ENCODE measurements around the gene AOC2. TPM values are rescaled to one million over a fixed set of nuclear protein-coding genes. Genes with fewer than 3 reads are reported as not detected.

AOC2 gene
- polyA plus RNA-seq, 3 donors = 0.09 to 1.6 TPM; not detected in 1

DNA sequence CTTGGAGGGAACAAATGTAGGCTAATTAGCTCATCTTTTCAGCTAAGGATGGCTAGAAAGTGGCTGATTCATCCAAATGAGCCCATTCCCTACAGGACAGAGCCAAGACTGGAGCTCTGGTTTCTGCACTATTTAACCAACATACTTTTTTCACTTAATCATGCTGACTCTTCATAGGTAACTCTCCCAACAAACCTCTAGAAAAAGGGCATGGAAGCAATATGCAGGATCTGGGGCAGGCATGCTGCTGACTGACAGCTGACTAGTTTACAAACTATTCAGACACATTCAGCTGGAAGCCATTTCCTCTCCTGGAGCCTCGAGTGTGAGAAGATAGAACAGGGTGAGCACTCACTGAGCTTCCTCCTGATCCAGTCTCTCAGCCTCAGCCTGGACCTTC, 26.5 kb upstream of the AOC2 start:
- Mint-ChIP-seq H3K27me3 (ENCODE audit: low read depth in 3 of 3) (peaks cover 0 to 2% (median 0%) of the 10 kb centered on the region in 3 donors), H3K9me3 (no peaks in the 10 kb centered on the region), H3K4me1 (no peaks in the 10 kb centered on the region), H3K27ac (peak overlapping the region in 2 of 7 donors; percentile 40 to 54), H3K36me3 (peaks cover 76 to 98% of the 10 kb centered on the region in 2 donors), H3K4me3 (no peak overlapping the region)
- H3K4me1 ChIP-seq (ENCODE audit: control insufficient read depth in 1 of 2, insufficient read depth in 2 of 2, low read length in 2 of 2) = peaks cover 0 to 4% of the 10 kb centered on the region in 2 donors
- H3K27ac ChIP-seq (ENCODE audit: low read depth in 1 of 2, low read length in 2 of 2) = no peak overlapping the region
- H3K4me3 ChIP-seq (replicated peaks in 1 of 3; ENCODE audit: low read depth in 2 of 3, low read length in 3 of 3) = no peak overlapping the region
- no peaks in the 10 kb centered on the region for H3K9me3 ChIP-seq (replicated peaks in 1 of 2; ENCODE audit: control insufficient read depth in 1 of 2, insufficient read depth in 1 of 2, low read length in 2 of 2)
- TF ChIP-seq, protein P1, sequence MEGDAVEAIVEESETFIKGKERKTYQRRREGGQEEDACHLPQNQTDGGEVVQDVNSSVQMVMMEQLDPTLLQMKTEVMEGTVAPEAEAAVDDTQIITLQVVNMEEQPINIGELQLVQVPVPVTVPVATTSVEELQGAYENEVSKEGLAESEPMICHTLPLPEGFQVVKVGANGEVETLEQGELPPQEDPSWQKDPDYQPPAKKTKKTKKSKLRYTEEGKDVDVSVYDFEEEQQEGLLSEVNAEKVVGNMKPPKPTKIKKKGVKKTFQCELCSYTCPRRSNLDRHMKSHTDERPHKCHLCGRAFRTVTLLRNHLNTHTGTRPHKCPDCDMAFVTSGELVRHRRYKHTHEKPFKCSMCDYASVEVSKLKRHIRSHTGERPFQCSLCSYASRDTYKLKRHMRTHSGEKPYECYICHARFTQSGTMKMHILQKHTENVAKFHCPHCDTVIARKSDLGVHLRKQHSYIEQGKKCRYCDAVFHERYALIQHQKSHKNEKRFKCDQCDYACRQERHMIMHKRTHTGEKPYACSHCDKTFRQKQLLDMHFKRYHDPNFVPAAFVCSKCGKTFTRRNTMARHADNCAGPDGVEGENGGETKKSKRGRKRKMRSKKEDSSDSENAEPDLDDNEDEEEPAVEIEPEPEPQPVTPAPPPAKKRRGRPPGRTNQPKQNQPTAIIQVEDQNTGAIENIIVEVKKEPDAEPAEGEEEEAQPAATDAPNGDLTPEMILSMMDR (IDR thresholded peaks at IDR 0.05) = no peak
- H3K36me3 ChIP-seq (replicated peaks in 1 of 2; ENCODE audit: control insufficient read depth in 1 of 2, insufficient read depth in 2 of 2, low read length in 2 of 2) = peaks cover 80 to 95% of the 10 kb centered on the region in 2 donors
- no peaks in the 10 kb centered on the region for H3K27me3 ChIP-seq (ENCODE audit: control insufficient read depth in 2 of 2, insufficient read depth in 2 of 2, low read length in 2 of 2)
- no peak for DNase-seq
- intact Hi-C loops (cut with micrococcal nuclease) = no loop called here
- H4K20me1 ChIP-seq (ENCODE audit: insufficient read depth, low read length) = peaks cover 13% of the 10 kb centered on the region
- H3K4me2 ChIP-seq (replicated peaks; ENCODE audit: extremely low read depth, low read length, poor library complexity, severe bottlenecking) = no peak overlapping the region
- peaks cover 21% of the 10 kb centered on the region for H3K79me2 ChIP-seq (ENCODE audit: insufficient read depth, low read length)
- no peak overlapping the region for H2AFZ ChIP-seq (ENCODE audit: insufficient read depth, low read depth, low read length, poor library complexity, severe bottlenecking)
- H3K9ac ChIP-seq (ENCODE audit: insufficient read depth, low read length, poor library complexity, severe bottlenecking) = no peak overlapping the region
- WGBS (ENCODE audit: insufficient coverage) = 60% methylated on average over 1 of the region's 1 CpG

DNA sequence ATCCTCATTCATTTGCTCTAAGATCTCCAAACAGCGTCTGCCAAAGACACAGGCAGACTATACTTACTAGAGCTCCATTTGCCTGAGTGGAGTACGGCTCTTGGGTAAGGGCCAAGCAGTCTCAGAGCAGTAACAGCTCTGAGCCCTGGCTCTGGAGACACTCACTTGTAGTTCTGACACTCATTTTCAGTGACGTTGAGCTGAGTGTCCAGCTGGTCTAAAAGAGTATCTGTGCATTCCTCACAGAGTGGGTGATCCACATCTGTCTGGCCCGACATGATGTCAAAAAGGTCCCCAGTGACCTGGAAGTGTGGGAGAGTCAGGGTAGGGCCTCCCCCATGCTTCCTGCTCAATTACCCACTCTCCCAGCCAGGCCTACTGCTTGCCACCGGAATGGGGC, 26.0 kb upstream of the AOC2 start:
- peak overlapping the region in 2 of 7 donors; percentile 7 to 54 for H3K27ac Mint-ChIP-seq
- Histone ChIP-seq H3K9ac (ENCODE audit: insufficient read depth, low read length, poor library complexity, severe bottlenecking) (no peak overlapping the region), H3K79me2 (ENCODE audit: insufficient read depth, low read length) (peaks cover 26% of the 10 kb centered on the region), H4K20me1 (ENCODE audit: insufficient read depth, low read length) (peaks cover 13% of the 10 kb centered on the region), H2AFZ (ENCODE audit: insufficient read depth, low read depth, low read length, poor library complexity, severe bottlenecking) (no peak overlapping the region), H3K4me1 (ENCODE audit: control insufficient read depth in 1 of 2, insufficient read depth in 2 of 2, low read length in 2 of 2) (peaks cover 4 to 10% of the 10 kb centered on the region in 2 donors), H3K27ac (ENCODE audit: low read depth in 1 of 2, low read length in 2 of 2) (no peak overlapping the region), H3K4me3 (replicated peaks in 1 of 3; ENCODE audit: low read depth in 2 of 3, low read length in 3 of 3) (no peak overlapping the region), H3K27me3 (ENCODE audit: control insufficient read depth in 2 of 2, insufficient read depth in 2 of 2, low read length in 2 of 2) (no peaks in the 10 kb centered on the region), H3K4me2 (replicated peaks; ENCODE audit: extremely low read depth, low read length, poor library complexity, severe bottlenecking) (no peak overlapping the region), H3K36me3 (replicated peaks in 1 of 2; ENCODE audit: control insufficient read depth in 1 of 2, insufficient read depth in 2 of 2, low read length in 2 of 2) (peaks cover 80 to 90% of the 10 kb centered on the region in 2 donors), H3K9me3 (replicated peaks in 1 of 2; ENCODE audit: control insufficient read depth in 1 of 2, insufficient read depth in 1 of 2, low read length in 2 of 2) (no peaks in the 10 kb centered on the region)
- TF ChIP-seq, protein P1 (IDR thresholded peaks at IDR 0.05) = no peak
- peaks cover 4% of the 10 kb centered on the region for H3K4me1 Mint-ChIP-seq
- intact Hi-C loops (cut with micrococcal nuclease) = no loop called here
- WGBS (ENCODE audit: insufficient coverage) = 95% methylated on average over 3 of the region's 5 CpGs
- peaks cover 0 to 2% (median 0%) of the 10 kb centered on the region in 3 donors for H3K27me3 Mint-ChIP-seq (ENCODE audit: low read depth in 3 of 3)
- DNase-seq = no peak
- H3K9me3 Mint-ChIP-seq = no peaks in the 10 kb centered on the region
- no peak overlapping the region for H3K4me3 Mint-ChIP-seq
- H3K36me3 Mint-ChIP-seq = peaks cover 76 to 93% of the 10 kb centered on the region in 2 donors
